ENCODE measurements around the gene SPG11.
"Not testable (repeated sequence)": the region's sequence is repeated elsewhere in the genome, so short reads cannot be mapped to it uniquely, and the experiment has no call there.

Gene SPG11

DNA sequence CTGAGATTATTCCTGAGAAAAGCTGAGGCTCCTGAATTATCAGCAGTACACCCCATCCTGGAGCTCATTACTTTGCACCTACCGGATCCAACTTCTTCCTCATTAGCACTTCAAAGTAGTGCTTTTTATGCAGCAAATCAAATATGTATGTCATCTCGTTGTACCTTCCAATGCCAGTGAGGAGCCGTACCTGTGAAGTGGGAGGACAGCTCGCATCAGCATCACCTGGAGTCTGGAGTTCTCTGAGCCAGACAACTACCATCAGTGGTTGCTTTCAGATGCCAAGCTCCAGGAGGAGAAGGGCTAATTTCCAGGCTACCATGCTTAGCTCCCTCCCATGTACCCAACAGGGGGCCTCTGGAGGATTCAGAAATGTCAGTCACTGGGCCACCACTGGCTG, 94.1 kb downstream of the SPG11 start:
- H3K4me3 ChIP-seq (ENCODE audit: low read depth in 1 of 2, low read length in 2 of 2): no peak overlapping the region
- no peaks in the 10 kb centered on the region for H3K4me1 ChIP-seq (ENCODE audit: control insufficient read depth in 1 of 2, insufficient read depth in 2 of 2, low read length in 2 of 2)
- H3K27me3 ChIP-seq (ENCODE audit: control insufficient read depth in 1 of 2, insufficient read depth in 2 of 2, low read length in 2 of 2): no peaks in the 10 kb centered on the region
- no peak overlapping the region for H3K9ac ChIP-seq (ENCODE audit: low read depth in 1 of 2, low read length in 2 of 2)
- H3K36me3 ChIP-seq (ENCODE audit: control insufficient read depth in 1 of 2, insufficient read depth in 2 of 2, low read length in 2 of 2): peaks cover 52 to 68% of the 10 kb centered on the region in 2 donors
- peaks cover 0 to 6% of the 10 kb centered on the region in 2 donors for H3K9me3 ChIP-seq (ENCODE audit: control insufficient read depth in 1 of 2, low read length in 2 of 2)
- no peak overlapping the region for H3K27ac ChIP-seq (ENCODE audit: low read depth, low read length)

DNA sequence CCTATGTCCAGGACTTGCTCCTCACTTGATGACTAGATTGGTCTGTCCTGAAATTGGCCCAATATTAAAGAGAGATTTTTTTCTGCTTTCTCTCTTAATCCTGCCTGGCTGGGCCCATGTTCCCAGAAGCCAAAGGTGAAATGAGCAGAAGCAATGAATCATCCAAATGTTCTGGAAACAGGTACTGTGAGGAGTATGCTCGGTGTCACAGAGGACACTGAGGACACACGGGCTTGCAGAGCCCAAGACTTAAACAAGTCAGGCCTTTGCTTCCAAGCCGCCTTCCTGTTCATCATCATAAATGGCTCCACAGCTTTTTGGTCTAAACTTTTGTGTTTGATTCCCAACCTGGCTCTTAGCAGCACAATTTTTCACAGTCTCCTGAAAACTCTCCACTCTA, 95.1 kb downstream of the SPG11 start:
- Histone ChIP-seq H3K36me3 (ENCODE audit: control insufficient read depth in 1 of 2, insufficient read depth in 2 of 2, low read length in 2 of 2) (peaks cover 60 to 75% of the 10 kb centered on the region in 2 donors), H3K4me1 (ENCODE audit: control insufficient read depth in 1 of 2, insufficient read depth in 2 of 2, low read length in 2 of 2) (no peaks in the 10 kb centered on the region)

DNA sequence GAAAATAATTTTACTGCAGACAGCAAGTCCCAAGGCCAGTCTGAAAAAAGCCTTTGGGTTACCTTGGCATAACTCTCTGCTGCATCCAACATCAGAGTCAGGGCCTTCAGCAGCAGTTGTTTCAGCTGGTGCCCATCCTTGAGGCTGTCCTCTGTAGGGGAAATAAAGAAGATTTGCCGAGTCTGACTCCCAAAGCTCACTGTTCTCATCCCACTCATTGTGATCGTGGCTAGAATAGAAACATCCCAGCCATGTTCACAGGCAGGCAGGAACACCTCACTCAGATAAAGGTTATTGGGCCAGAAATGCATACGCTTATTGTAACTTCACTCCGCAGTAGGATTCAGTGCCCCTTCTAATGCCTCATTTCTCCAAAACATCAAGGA, 97.3 kb downstream of the SPG11 start:
- Histone ChIP-seq H3K4me3 (ENCODE audit: low read depth in 1 of 2, low read length in 2 of 2) (no peak overlapping the region), H3K36me3 (ENCODE audit: control insufficient read depth in 1 of 2, insufficient read depth in 2 of 2, low read length in 2 of 2) (peaks cover 64 to 88% of the 10 kb centered on the region in 2 donors), H3K27ac (ENCODE audit: low read depth, low read length) (no peak overlapping the region), H3K9me3 (ENCODE audit: control insufficient read depth in 1 of 2, low read length in 2 of 2) (peaks cover 0 to 6% of the 10 kb centered on the region in 2 donors), H3K27me3 (ENCODE audit: control insufficient read depth in 1 of 2, insufficient read depth in 2 of 2, low read length in 2 of 2) (no peaks in the 10 kb centered on the region), H3K9ac (ENCODE audit: low read depth in 1 of 2, low read length in 2 of 2) (no peak overlapping the region), H3K4me1 (ENCODE audit: control insufficient read depth in 1 of 2, insufficient read depth in 2 of 2, low read length in 2 of 2) (no peaks in the 10 kb centered on the region)

More for the DNA sequence above, 95.1 kb downstream of the SPG11 start:
- Histone ChIP-seq H3K9me3 (ENCODE audit: control insufficient read depth in 1 of 2, low read length in 2 of 2) (peaks cover 0 to 6% of the 10 kb centered on the region in 2 donors), H3K27ac (ENCODE audit: low read depth, low read length) (no peak overlapping the region), H3K4me3 (ENCODE audit: low read depth in 1 of 2, low read length in 2 of 2) (no peak overlapping the region), H3K27me3 (ENCODE audit: control insufficient read depth in 1 of 2, insufficient read depth in 2 of 2, low read length in 2 of 2) (no peaks in the 10 kb centered on the region), H3K9ac (ENCODE audit: low read depth in 1 of 2, low read length in 2 of 2) (no peak overlapping the region)

DNA sequence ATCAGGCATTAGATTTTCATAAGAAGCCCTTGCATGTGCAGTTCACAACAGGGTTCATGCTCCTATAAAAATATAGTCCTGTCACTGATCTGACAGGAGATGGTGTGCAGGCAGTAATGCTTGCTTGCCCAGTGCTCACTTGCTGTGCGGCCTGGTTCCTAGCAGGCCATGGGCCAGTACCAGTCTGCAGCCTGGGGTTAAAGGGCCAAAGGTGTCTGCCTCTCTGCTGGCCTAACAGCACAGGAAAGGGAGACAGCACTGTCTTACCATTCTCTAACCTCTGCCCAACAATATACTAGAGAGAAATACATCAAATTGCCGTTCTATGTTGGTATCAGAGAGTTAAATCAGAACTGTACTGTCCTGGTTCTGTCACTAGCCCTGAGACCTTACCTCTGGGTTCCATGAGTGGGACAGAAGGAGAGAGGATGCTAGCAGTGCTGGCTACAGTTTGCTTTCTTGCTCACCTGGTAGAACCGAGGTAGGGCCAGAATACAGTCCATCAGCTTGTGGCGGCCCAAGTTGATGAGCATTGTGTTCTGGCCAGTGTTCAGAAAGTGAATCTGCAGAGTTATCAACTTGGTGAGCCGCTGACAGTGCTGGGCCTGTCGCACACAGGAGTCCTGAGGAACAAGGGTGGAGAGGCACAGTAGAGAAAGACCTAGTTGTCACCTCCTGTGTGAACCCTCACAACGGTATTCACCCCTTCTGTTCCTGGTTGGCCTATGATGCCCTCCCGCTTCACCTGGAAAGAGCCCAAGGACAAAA, 97.9 kb downstream of the SPG11 start:
- Histone ChIP-seq H3K27me3 (ENCODE audit: control insufficient read depth in 1 of 2, insufficient read depth in 2 of 2, low read length in 2 of 2) (no peaks in the 10 kb centered on the region), H3K36me3 (ENCODE audit: control insufficient read depth in 1 of 2, insufficient read depth in 2 of 2, low read length in 2 of 2) (peaks cover 64 to 92% of the 10 kb centered on the region in 2 donors), H3K4me3 (ENCODE audit: low read depth in 1 of 2, low read length in 2 of 2) (no peak overlapping the region), H3K27ac (ENCODE audit: low read depth, low read length) (no peak overlapping the region), H3K4me1 (ENCODE audit: control insufficient read depth in 1 of 2, insufficient read depth in 2 of 2, low read length in 2 of 2) (no peaks in the 10 kb centered on the region), H3K9ac (ENCODE audit: low read depth in 1 of 2, low read length in 2 of 2) (no peak overlapping the region), H3K9me3 (ENCODE audit: control insufficient read depth in 1 of 2, low read length in 2 of 2) (peaks cover 0 to 6% of the 10 kb centered on the region in 2 donors)

DNA sequence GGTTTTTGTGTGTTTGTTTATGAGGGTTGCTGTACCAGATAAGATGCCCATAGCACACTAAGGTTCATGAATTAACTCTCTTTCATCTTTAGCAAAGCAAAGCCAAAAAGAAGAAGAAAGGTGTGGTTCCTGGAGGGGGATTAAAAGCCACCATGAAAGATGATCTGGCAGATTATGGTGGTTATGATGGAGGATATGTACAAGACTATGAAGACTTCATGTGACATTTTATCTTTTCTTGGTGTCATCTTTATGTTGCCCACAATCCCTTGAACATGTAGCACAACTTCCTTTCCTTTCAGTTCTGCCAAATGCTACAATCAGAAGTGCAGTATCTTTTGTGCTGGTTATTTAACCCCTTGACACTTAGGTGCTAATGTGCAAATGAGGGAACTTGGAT, 102.5 kb downstream of the SPG11 start:
- H3K9ac ChIP-seq (ENCODE audit: low read depth in 1 of 2, low read length in 2 of 2); H3K9me3 ChIP-seq (ENCODE audit: control insufficient read depth in 1 of 2, low read length in 2 of 2); H3K27me3 ChIP-seq (ENCODE audit: control insufficient read depth in 1 of 2, insufficient read depth in 2 of 2, low read length in 2 of 2); H3K4me3 ChIP-seq (ENCODE audit: low read depth in 1 of 2, low read length in 2 of 2); H3K4me1 ChIP-seq (ENCODE audit: control insufficient read depth in 1 of 2, insufficient read depth in 2 of 2, low read length in 2 of 2); H3K27ac ChIP-seq (ENCODE audit: low read depth, low read length): not testable (repeated sequence)
- H3K36me3 ChIP-seq (ENCODE audit: control insufficient read depth in 1 of 2, insufficient read depth in 2 of 2, low read length in 2 of 2): peaks cover 59 to 95% of the 10 kb centered on the region in 2 donors

DNA sequence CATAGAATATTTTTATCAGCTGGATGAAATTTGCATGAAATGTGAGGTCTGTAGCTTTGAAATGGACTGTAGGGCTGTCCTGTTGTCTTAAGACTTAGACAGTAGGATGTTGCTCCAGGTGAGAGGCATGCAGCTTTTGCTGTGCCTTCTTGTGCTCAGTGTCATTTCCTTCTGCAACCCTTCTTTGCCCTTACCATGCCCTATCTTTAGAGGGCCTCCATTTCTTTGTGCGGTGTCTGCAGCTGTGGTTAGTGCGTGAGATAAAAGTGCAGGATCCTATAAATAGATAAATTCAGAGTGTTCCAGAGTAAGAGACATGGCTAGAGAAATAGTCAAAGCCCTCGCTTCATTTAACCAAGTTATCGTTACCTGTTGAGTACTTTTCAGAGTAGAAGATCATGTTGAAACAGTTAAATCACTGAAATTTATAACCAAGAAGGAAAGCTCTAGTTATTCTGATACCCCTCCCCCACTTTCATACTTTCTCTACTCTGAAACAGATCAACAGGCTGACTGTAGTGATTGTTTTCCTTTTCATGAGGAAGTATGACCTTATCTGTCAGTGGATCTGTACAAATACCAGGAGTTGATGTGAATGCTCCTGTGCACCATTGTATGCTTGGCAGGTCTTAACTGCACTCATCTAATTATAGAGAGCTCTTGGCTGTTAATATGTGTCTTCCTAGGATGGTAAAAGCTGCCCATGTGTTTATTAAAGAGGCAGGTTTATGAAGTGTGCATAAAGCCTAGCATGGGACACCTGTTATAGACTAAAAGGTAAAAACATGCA, 108.3 kb downstream of the SPG11 start:
- Histone ChIP-seq H3K36me3 (ENCODE audit: control insufficient read depth in 1 of 2, insufficient read depth in 2 of 2, low read length in 2 of 2) (peaks cover 30 to 73% of the 10 kb centered on the region in 2 donors), H3K27ac (ENCODE audit: low read depth, low read length) (no peak overlapping the region), H3K27me3 (ENCODE audit: control insufficient read depth in 1 of 2, insufficient read depth in 2 of 2, low read length in 2 of 2) (no peaks in the 10 kb centered on the region), H3K4me1 (ENCODE audit: control insufficient read depth in 1 of 2, insufficient read depth in 2 of 2, low read length in 2 of 2) (no peaks in the 10 kb centered on the region), H3K4me3 (ENCODE audit: low read depth in 1 of 2, low read length in 2 of 2) (no peak overlapping the region), H3K9ac (ENCODE audit: low read depth in 1 of 2, low read length in 2 of 2) (no peak overlapping the region), H3K9me3 (ENCODE audit: control insufficient read depth in 1 of 2, low read length in 2 of 2) (no peaks in the 10 kb centered on the region)

DNA sequence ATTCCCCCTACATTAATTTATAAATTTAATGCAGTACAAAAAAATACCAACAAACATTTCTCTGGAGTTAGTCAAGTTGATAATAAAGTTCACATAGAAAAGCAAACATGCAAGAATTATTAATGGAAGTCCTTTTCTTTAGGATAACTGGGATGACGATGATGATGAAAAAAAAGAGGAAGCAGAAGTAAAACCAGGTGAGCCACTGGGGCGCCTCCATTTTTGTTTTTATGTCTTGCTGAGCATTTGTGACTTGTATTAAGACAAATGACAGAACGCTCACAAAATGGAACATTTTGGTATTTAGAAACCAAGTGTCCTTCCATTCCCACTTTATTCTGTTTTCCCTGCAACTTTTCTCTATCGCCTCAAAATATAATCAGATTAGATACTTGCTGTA, 112.7 kb downstream of the SPG11 start:
- no peak overlapping the region for H3K4me3 ChIP-seq (ENCODE audit: low read depth in 1 of 2, low read length in 2 of 2)
- no peak overlapping the region for H3K9ac ChIP-seq (ENCODE audit: low read depth in 1 of 2, low read length in 2 of 2)
- no peaks in the 10 kb centered on the region for H3K4me1 ChIP-seq (ENCODE audit: control insufficient read depth in 1 of 2, insufficient read depth in 2 of 2, low read length in 2 of 2)
- H3K27me3 ChIP-seq (ENCODE audit: control insufficient read depth in 1 of 2, insufficient read depth in 2 of 2, low read length in 2 of 2): no peaks in the 10 kb centered on the region
- H3K27ac ChIP-seq (ENCODE audit: low read depth, low read length): no peak overlapping the region
- H3K9me3 ChIP-seq (ENCODE audit: control insufficient read depth in 1 of 2, low read length in 2 of 2): no peaks in the 10 kb centered on the region
- peaks cover 15 to 36% of the 10 kb centered on the region in 2 donors for H3K36me3 ChIP-seq (ENCODE audit: control insufficient read depth in 1 of 2, insufficient read depth in 2 of 2, low read length in 2 of 2)

DNA sequence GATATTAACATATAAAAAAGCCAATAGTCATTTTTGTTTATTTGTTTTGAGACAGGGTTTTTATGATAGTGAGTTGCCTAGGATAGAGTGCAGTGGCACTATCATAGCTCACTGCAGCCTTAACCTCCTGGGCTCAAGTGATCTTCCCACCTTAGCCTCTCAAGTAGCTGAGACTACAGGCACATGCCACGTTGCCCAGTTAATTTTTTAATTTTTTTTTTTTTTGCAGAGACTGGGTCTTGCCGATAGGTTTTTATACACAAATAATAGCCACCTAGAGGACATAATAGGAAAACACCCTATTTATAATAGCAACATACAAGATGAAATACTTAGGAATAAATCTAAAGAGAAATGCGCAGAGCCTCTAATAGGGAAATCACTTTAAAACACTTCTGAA, 113.2 kb downstream of the SPG11 start:
- Histone ChIP-seq H3K9me3 (ENCODE audit: control insufficient read depth in 1 of 2, low read length in 2 of 2) (no peaks in the 10 kb centered on the region), H3K36me3 (ENCODE audit: control insufficient read depth in 1 of 2, insufficient read depth in 2 of 2, low read length in 2 of 2) (peaks cover 13 to 31% of the 10 kb centered on the region in 2 donors), H3K9ac (ENCODE audit: low read depth in 1 of 2, low read length in 2 of 2) (no peak overlapping the region), H3K4me3 (ENCODE audit: low read depth in 1 of 2, low read length in 2 of 2) (no peak overlapping the region), H3K27ac (ENCODE audit: low read depth, low read length) (no peak overlapping the region), H3K4me1 (ENCODE audit: control insufficient read depth in 1 of 2, insufficient read depth in 2 of 2, low read length in 2 of 2) (no peaks in the 10 kb centered on the region), H3K27me3 (ENCODE audit: control insufficient read depth in 1 of 2, insufficient read depth in 2 of 2, low read length in 2 of 2) (no peaks in the 10 kb centered on the region)

DNA sequence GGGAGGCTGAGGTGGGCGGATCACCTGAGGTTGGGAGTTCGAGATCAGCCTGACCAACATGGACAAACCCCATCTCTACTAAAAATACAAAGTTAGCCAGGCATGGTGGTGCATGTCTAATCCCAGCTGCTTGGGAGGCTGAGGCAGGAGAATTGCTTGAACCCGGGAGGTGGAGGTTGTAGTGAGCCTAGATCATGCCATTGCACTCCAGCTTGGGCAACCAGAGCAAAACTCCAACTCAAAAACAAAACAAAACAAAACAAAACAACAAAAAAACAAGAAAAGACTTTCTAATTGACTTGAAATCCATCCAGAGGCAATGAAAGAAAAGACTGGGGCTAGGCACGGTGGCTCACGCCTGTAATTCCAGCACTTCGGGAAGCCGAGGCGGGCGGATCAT, 114.3 kb downstream of the SPG11 start:
- not testable (repeated sequence) for H3K4me1 ChIP-seq (ENCODE audit: control insufficient read depth in 1 of 2, insufficient read depth in 2 of 2, low read length in 2 of 2); H3K4me3 ChIP-seq (ENCODE audit: low read depth in 1 of 2, low read length in 2 of 2); H3K27ac ChIP-seq (ENCODE audit: low read depth, low read length); H3K9ac ChIP-seq (ENCODE audit: low read depth in 1 of 2, low read length in 2 of 2); H3K27me3 ChIP-seq (ENCODE audit: control insufficient read depth in 1 of 2, insufficient read depth in 2 of 2, low read length in 2 of 2); H3K9me3 ChIP-seq (ENCODE audit: control insufficient read depth in 1 of 2, low read length in 2 of 2)
- H3K36me3 ChIP-seq (ENCODE audit: control insufficient read depth in 1 of 2, insufficient read depth in 2 of 2, low read length in 2 of 2): peaks cover 3 to 21% of the 10 kb centered on the region in 2 donors
